Measurements from ENCODE around the gene ANTXR1.
A peak's percentile ranks its signal among the peaks of the same experiment; 100 is the strongest.

ANTXR1 gene

DNA sequence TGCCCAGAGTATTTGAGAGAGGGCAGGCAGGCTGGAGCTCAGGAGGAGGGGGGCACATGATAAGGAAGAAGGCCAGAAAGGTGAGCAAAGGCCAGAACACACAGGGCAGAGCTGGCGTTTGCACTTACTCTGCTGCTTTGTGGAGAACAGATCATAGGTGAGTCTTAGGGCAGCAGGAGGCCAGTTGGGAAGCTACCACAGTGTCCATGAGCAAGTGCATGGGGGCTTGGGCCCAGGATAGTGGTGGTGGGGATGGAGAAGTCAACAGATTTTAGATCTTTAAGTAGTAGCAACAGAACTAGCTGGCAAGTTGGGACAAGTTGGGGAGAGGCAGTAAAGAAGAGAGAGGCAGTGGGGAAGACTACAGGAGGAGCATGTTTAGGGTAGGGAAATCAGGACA is 168.0 kb downstream of the ANTXR1 start:
- no peak for DNase-seq (ENCODE audit: extremely low read depth, low read depth)
- TF ChIP-seq CTCF (IDR thresholded peaks at IDR 0.05; ENCODE audit: low read depth, low read length): no peak

DNA sequence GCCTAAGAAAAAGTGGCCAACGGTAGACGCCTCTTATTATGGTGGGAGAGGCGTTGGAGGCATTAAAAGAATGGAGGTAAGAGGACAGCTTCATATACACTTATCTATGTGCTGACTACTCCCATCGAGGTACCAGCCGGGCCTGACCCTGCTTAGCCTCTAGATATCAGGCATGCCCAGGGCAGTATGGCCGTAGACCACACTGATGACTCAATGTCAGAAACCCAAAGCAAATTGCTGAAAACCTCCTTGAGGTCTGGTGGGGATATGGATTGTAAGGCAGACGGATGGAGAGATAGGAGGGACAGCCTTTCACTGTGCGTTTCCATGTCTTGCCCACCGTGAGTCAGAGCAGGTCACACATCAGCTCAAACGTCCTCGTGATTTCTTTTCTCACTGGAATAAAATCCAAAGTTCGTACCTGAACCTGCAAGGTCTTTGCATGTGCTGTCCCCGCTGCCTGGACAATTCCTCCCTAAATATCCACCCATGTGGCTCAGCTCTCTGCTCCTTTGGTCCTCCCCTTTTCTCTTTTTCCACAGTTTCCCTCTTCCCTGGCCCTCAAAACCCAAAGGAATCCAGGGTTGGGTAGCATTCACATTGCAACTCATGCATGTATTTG is 168.9 kb downstream of the ANTXR1 start:
- no peak for TF ChIP-seq CTCF (IDR thresholded peaks at IDR 0.05; ENCODE audit: low read depth, low read length)
- DNase-seq (ENCODE audit: extremely low read depth, low read depth): no peak

DNA sequence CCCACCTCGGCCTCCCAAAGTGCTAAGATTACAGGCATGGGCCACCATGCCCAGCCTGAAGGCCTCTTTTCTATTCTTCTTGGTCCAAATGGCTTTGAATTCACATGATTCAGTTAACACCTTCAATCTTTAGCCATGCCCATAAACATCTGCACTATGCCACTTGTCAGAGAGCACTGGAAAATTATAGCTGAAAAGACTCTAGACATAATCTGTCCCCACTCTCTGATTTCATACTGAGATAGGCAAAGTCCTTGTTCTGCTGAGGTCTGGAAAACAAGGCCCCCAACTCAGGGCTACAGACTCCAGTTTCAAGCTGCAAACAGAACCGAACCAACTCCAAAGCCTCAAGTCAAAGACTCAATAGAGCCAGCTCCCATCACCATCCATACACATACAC is 170.7 kb downstream of the ANTXR1 start:
- no peak for TF ChIP-seq CTCF (IDR thresholded peaks at IDR 0.05; ENCODE audit: low read depth, low read length)

DNA sequence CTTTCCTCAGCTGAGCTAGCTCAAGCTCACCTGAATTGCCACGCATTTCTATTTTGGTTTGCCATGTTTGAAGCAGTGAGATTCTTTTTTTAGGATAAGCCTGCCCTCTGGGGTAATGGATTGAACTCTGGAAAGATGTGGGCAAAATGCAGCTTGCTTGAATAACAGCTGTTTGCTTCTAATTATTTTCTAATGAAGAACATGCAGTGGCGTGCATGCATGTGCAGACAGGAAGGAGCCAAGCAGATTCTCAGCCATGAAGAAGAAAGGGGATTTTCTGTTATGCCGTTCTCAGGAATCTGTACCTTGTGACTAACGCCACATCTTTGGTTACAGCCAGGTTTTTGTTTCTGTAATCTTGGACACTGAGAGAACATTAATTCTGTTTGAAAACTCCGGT is 171.2 kb downstream of the ANTXR1 start:
- DNase-seq (ENCODE audit: extremely low read depth, low read depth): peak; percentile 59
- TF ChIP-seq CTCF (IDR thresholded peaks at IDR 0.05; ENCODE audit: low read depth, low read length): no peak

More for the DNA sequence above, 170.7 kb downstream of the ANTXR1 start:
- no peak for DNase-seq (ENCODE audit: extremely low read depth, low read depth)

DNA sequence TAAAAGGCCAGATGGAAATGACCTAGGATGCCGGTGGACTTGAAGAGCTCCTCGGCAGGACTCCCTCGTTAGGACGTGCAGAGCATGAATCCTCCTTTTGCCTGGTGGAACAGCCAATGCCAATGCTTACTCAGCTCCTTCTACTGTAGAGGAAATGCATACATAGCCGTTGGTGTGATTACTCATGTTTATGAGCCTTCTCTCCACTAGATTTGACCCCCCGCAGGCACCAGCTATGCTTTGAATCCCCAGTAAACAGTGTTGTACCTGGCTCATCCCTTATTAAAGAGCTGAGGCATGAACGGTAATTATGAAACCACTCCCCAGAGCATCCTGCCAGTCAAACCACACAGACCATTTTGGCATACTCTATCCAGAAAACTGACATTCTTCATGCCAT is 172.8 kb downstream of the ANTXR1 start:
- TF ChIP-seq CTCF (IDR thresholded peaks at IDR 0.05; ENCODE audit: low read depth, low read length): no peak
- DNase-seq (ENCODE audit: extremely low read depth, low read depth): no peak

- TF ChIP-seq CTCF (IDR thresholded peaks at IDR 0.05; ENCODE audit: low read depth, low read length): no peak
- DNase-seq (ENCODE audit: extremely low read depth, low read depth): no peak
Measured at GRCh38 chr2:69186614-69187013, 173.6 kb downstream of the ANTXR1 start.

- TF ChIP-seq CTCF (IDR thresholded peaks at IDR 0.05; ENCODE audit: low read depth, low read length): no peak
- no peak for DNase-seq (ENCODE audit: extremely low read depth, low read depth)
Measured at GRCh38 chr2:69188182-69188900, 175.4 kb downstream of the ANTXR1 start.
